Measurements from ENCODE around the gene APBA3.

- TF ChIP-seq POLR2AphosphoS5 (IDR thresholded peaks at IDR 0.05; ENCODE audit: low read depth) (no peak), CTCF (IDR thresholded peaks at IDR 0.05; ENCODE audit: insufficient read depth, low read length) (no peak)
These were observed 11.3 kb downstream of the APBA3 start for GRCh38 chr19:3750211-3750610.

Data from HL-60 (cell line).